Lower lobe of right lung (tissue), 2 donors: ENCODE measurements around the gene EBPL. TPM values are rescaled to one million over a fixed set of nuclear protein-coding genes. Genes with fewer than 3 reads are reported as not detected.

Source experiments
- ATAC-seq, 2 donors: fragments of 200-7000 bp; cut with Tn5 transposase; one replicate each; pipeline ENCODE4 v1.9.1; 2020 to 2022; ENCODE audit warnings: mild to moderate bottlenecking in 2 of 2, moderate library complexity in 2 of 2
- DNase-seq: peaks from one replicate; pipeline ENCODE4 v3.0.0-alpha.2; 2020
- H3K27ac ChIP-seq: fragments of 200-600 bp; one replicate; pipeline ENCODE4 v1.8.0; 2022
- H3K27me3 ChIP-seq: fragments of 200-600 bp; one replicate; pipeline ENCODE4 v1.8.0; 2022; ENCODE audit warnings: low read depth
- H3K36me3 ChIP-seq: fragments of 200-600 bp; one replicate; pipeline ENCODE4 v1.8.0; 2022; ENCODE audit warnings: mild to moderate bottlenecking
- H3K4me1 ChIP-seq: fragments of 200-600 bp; one replicate; pipeline ENCODE4 v1.8.0; 2022
- H3K4me3 ChIP-seq: fragments of 200-600 bp; one replicate; pipeline ENCODE4 v1.8.0; 2022; ENCODE audit warnings: mild to moderate bottlenecking
- H3K9me3 ChIP-seq: fragments of 200-600 bp; one replicate; pipeline ENCODE4 v1.8.0; 2022
- intact Hi-C: fragments of 100-400 bp; cut with DNase I; formaldehyde crosslinking; loops from one replicate; pipeline ENCODE4 v1.11.0; 2022
- long read RNA-seq: library from polyadenylated mRNA; unstranded; transcript quantifications from one replicate; pipeline ENCODE4 v2.0.0, GENCODE V29; 2021
- total RNA-seq: library from RNA; stranded (reverse); fragmentation: NEBNext Ultra II Directional; extraction: Animal tissue kit (Norgen Biotek cat#: 25700); gene quantifications from one replicate; pipeline ENCODE4 v1.2.1, GENCODE V29; 2021
- TF ChIP-seq, protein P1 (sequence below): fragments of 200-600 bp; IDR thresholded peaks from one replicate; pipeline ENCODE4 v1.8.0; 2022; ENCODE audit warnings: antibody characterized with exemption, mild to moderate bottlenecking
- donor health status: DM: no; HTN: yes; CAD: no; lungs with severe emphysema.

Gene EBPL
- 48.4 TPM for total RNA-seq
- long read RNA-seq, transcript EBPL-201 (4 exons, 914 nt), result major isoform, 33 of 56 reads
- long read RNA-seq, transcript EBPL-203 (2 exons, 579 nt), result minor isoform, 6 of 56 reads
- long read RNA-seq, transcript EBPL-206 (3 exons, 810 nt), result minor isoform, 7 of 56 reads
- long read RNA-seq, partial matches to known transcripts, result 1 of 56 reads
- long read RNA-seq, other reads (novel, unspliced or antisense), result 7 of 56 reads

DNA sequence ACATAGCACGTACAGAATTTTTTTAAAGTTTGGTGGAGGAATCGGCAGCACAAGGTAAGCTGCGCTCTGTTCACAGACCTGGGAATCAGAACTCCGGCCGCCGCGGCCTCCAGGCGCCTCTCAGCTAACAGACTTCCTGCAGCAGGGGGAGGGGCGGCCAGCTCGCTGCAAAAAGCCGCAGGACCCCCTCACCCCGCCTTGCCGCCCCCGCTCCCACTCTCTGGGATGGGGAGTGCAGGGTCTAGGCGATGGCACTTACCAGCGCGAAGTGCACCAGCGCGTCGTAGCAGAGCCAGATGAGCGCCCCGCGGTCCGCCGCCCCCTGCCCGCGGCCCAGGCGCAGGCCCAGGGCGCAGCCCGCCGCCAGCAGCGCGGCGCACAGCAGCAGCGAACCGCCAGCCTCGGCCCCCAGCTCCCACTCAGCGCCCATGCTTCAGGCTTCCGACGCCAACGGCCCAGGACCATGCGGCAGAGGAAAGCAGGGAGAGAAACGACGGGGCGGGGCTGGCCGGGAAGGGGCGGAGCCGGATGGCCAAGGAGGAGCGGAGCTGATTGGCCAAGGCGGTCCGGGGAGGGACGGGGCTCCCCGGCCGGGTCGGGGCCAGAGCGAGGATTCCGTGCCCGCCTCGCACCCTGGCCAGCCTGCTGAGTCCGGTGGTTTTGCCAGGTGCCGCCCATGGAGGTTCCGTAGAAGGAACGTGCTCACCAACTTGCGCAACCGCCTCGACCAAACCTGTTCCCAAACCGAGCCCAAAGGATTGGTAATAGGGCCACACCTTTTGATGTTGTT is at the start of gene EBPL:
TSS of gene EBPL (minus strand) at position 492 of the 790 bp plus-strand sequence. CDS start at position 430, 62 bp downstream.
- Histone ChIP-seq H3K27me3 (no peaks in the 10 kb centered on the region), H3K36me3 (no peaks in the 10 kb centered on the region), H3K9me3 (no peaks in the 10 kb centered on the region), H3K4me1 (peaks cover 20% of the 10 kb centered on the region), H3K27ac (peak within 1 kb of the TSS; percentile 84), H3K4me3 (peak within 1 kb of the TSS; percentile 89)
- DNase-seq (peak; percentile 95), ATAC-seq (peak; percentile 97 to 98)
- TF ChIP-seq, protein P1, sequence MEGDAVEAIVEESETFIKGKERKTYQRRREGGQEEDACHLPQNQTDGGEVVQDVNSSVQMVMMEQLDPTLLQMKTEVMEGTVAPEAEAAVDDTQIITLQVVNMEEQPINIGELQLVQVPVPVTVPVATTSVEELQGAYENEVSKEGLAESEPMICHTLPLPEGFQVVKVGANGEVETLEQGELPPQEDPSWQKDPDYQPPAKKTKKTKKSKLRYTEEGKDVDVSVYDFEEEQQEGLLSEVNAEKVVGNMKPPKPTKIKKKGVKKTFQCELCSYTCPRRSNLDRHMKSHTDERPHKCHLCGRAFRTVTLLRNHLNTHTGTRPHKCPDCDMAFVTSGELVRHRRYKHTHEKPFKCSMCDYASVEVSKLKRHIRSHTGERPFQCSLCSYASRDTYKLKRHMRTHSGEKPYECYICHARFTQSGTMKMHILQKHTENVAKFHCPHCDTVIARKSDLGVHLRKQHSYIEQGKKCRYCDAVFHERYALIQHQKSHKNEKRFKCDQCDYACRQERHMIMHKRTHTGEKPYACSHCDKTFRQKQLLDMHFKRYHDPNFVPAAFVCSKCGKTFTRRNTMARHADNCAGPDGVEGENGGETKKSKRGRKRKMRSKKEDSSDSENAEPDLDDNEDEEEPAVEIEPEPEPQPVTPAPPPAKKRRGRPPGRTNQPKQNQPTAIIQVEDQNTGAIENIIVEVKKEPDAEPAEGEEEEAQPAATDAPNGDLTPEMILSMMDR, result no peak
- intact Hi-C loops, result no loop called here

DNA sequence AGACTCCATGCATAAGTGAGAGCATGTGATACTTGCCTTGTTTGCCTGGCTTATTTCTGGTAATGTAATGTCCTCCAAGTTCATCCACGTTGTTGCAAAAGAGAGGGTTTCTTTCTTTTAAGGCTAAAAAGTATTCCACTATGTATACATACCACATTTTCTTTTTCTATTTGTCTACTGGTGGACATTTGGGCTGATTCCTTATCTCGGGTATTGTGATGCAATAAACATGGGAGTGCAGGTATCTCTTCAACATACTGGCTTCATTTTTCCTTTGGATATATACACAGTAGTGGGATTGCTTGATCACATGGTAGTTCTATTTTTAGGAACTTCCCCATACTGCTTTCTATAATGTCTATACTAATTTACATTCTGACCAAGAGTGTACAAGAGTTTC is 49.6 kb upstream of the EBPL start:
- no peaks in the 10 kb centered on the region for H3K27me3 ChIP-seq
- no peak for ATAC-seq
- TF ChIP-seq, protein P1, result no peak
- no peaks in the 10 kb centered on the region for H3K9me3 ChIP-seq
- no peaks in the 10 kb centered on the region for H3K4me1 ChIP-seq
- no peak overlapping the region for H3K27ac ChIP-seq
- intact Hi-C loops, result no loop called here
- H3K36me3 ChIP-seq, result peaks cover 16% of the 10 kb centered on the region
- no peak overlapping the region for H3K4me3 ChIP-seq
- DNase-seq, result no peak

DNA sequence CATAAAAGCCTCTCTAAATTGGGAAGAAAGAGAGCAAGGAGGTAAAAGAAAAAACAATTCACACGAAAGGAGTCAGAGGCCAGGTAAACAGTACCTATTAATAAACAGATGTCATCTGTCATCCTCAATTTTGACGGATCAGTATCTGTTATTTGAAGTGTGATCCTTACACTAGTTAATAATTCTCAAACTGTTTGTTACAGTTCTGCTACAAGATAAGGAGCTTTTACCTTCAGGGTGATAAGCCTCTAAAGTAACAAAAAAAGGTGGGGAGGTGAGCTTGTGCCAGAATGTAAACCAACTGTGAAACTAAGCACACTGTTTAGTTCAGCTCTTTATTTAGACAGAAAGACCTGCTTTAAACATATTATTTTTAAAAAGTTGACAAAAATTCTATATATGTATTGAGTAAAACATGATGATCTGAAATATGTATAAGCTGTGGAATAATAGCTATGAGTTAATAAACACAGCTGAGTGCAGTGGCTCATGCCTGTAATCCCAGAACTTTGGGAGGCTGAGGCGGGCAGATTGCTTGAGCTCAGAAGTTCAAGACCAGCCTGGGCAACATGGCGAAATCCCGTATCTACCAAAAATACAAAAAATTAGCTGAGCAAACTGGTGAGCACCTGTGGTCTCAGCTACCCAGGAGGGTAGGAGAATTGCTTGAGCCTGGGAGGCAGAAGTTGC is 48.4 kb upstream of the EBPL start:
- no peak for ATAC-seq
- intact Hi-C loops, result no loop called here
- DNase-seq, result no peak
- Histone ChIP-seq H3K27me3 (no peaks in the 10 kb centered on the region), H3K36me3 (peaks cover 6% of the 10 kb centered on the region), H3K4me3 (no peak overlapping the region), H3K27ac (no peak overlapping the region), H3K4me1 (no peaks in the 10 kb centered on the region), H3K9me3 (no peaks in the 10 kb centered on the region)
- TF ChIP-seq, protein P1, result no peak

DNA sequence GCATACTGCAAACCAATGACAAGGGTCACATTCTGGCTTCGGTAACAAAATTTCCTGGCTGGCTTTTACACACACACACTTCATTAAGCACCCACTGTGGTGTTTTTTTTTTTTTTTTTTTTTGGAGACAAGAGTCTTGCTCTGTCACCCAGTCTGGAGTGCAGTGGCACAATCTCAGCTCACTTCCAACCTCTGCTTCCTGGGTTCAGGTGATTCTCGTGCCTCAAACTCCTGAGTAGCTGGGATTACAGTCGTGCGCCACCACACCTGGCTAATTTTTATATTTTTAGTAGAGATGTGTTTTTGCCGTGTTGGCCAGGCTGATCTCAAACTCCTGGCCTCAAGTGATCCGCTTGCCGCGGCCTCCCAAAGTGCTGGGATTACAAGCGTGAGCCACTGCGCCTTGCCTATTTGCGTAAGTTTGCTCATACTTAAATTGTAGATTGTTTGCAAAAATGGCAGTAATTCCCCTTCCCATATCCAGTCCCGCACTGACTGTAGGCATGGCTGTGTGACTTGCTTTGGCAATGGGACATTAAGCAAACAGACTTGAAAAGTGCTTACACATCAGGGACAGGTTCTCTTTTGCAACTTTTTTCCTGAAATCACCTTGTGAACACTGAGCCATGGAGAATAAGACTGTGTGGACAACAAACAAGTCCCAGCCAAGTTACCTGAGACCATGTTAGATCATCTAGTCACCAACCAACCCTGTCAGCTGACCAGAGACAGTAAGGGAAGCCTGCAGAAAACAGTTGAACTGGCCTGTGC is 42.1 kb upstream of the EBPL start:
- intact Hi-C loops, result no loop called here
- TF ChIP-seq, protein P1, result no peak
- Histone ChIP-seq H3K27me3 (no peaks in the 10 kb centered on the region), H3K4me3 (no peak overlapping the region), H3K9me3 (no peaks in the 10 kb centered on the region), H3K27ac (peak overlapping the region; percentile 14), H3K36me3 (peaks cover 16% of the 10 kb centered on the region), H3K4me1 (no peaks in the 10 kb centered on the region)
- ATAC-seq (peak; percentile 94 to 96), DNase-seq (peak; percentile 52)

DNA sequence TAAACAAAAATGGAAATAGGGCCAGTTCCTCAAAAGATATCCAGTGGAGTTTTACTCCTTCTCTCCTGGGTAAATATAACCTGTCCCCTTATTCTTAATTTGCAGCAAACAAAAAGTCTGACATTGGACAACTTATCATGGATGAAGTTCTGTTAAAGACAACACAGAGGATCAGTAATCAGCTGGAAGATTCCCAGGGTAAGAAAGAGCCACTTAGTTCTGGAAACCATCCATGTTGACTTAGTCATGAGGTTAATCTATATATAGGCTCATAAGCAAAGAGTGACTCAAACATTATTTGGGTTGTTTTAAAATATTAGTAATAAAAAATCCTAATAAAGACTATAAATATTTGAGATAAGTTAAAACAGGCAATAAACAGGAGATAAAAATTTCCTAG is 40.5 kb upstream of the EBPL start:
- ATAC-seq (no peak), DNase-seq (no peak)
- intact Hi-C loops, result no loop called here
- Histone ChIP-seq H3K4me1 (no peaks in the 10 kb centered on the region), H3K9me3 (no peaks in the 10 kb centered on the region), H3K36me3 (peaks cover 17% of the 10 kb centered on the region), H3K27me3 (no peaks in the 10 kb centered on the region), H3K27ac (no peak overlapping the region), H3K4me3 (no peak overlapping the region)
- TF ChIP-seq, protein P1, result no peak
